ENCODE measurements around the gene TREH.

Gene TREH

GRCh38 chr11:118621784-118622375 is 57.6 kb downstream of the TREH start:
- CTCF ChIA-PET, result interaction anchor here (0.6 to 1.7 kb wide), 2 partner anchors 19 to 27 kb away, joined by 4 to 9 read pairs; no protein-coding TSS in a partner anchor
- DNase-seq (ENCODE audit: low spot score), result no peak
- H3K27ac ChIP-seq, result peak overlapping the region; percentile 99
- TF ChIP-seq, protein P1, sequence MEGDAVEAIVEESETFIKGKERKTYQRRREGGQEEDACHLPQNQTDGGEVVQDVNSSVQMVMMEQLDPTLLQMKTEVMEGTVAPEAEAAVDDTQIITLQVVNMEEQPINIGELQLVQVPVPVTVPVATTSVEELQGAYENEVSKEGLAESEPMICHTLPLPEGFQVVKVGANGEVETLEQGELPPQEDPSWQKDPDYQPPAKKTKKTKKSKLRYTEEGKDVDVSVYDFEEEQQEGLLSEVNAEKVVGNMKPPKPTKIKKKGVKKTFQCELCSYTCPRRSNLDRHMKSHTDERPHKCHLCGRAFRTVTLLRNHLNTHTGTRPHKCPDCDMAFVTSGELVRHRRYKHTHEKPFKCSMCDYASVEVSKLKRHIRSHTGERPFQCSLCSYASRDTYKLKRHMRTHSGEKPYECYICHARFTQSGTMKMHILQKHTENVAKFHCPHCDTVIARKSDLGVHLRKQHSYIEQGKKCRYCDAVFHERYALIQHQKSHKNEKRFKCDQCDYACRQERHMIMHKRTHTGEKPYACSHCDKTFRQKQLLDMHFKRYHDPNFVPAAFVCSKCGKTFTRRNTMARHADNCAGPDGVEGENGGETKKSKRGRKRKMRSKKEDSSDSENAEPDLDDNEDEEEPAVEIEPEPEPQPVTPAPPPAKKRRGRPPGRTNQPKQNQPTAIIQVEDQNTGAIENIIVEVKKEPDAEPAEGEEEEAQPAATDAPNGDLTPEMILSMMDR (conservative IDR thresholded peaks at IDR 0.05; ENCODE audit: low read depth), result no peak
- POLR2A ChIA-PET (ENCODE audit: low non-redundant PET), result interaction anchor here (0.5 to 1.8 kb wide), 3 partner anchors 13 to 73 kb away, joined by 3 to 7 read pairs (median 3); no protein-coding TSS in a partner anchor

- POLR2A ChIA-PET (ENCODE audit: low non-redundant PET), result interaction anchor here (0.5 to 0.6 kb wide), 2 partner anchors 196 to 289 kb away, joined by 3 to 5 read pairs; no protein-coding TSS in a partner anchor
Observed at GRCh38 chr11:118621071-118621783, 58.2 kb downstream of the TREH start.

DNA sequence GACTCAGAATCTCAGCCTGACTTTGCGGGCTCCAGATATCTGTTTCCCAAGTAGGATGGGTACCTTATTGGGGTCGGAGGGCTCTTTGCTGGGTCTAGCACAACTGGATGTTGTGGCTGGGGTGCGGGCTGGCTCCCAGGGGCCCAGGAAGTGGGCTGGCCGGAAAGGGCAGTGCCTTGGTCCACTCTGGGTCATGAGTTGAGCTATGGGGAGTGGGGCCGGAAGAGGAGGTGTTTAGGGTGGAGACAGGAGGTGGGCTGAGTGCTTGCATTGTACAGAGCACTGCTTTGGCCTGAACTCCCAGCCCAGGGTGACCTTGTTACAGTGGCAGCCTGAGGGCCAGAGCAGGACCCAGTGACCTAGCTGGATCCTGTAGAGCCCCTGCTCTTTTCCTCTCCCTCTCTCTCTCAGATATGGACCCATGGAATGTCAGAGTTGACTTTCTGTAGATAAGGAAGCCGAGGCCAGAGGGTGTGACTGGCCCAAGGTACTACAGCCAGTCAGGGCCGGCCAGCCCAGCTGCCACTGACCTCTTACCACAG is 58.9 kb downstream of the TREH start:
- no peak for DNase-seq (ENCODE audit: low spot score)
- TF ChIP-seq, protein P1 (conservative IDR thresholded peaks at IDR 0.05; ENCODE audit: low read depth), result no peak
- CTCF ChIA-PET, result interaction anchor here (1.2 kb wide), 1 partner anchor 69 kb away, joined by 4 read pairs; no protein-coding TSS in a partner anchor
- POLR2A ChIA-PET (ENCODE audit: low non-redundant PET), result interaction anchor here (0.6 to 1.1 kb wide), 2 partner anchors 17 to 290 kb away, joined by 3 read pairs; no protein-coding TSS in a partner anchor
- peak overlapping the region; percentile 99 for H3K27ac ChIP-seq

More at GRCh38 chr11:118621071-118621783, 58.2 kb downstream of the TREH start:
- TF ChIP-seq, protein P1 (conservative IDR thresholded peaks at IDR 0.05; ENCODE audit: low read depth), result no peak
- peak; percentile 82 for DNase-seq (ENCODE audit: low spot score)
- H3K27ac ChIP-seq, result peak overlapping the region; percentile 99
- CTCF ChIA-PET, result interaction anchor here (0.6 to 1.7 kb wide), 5 partner anchors 19 to 1483 kb away, joined by 3 to 9 read pairs (median 4); no protein-coding TSS in a partner anchor

- TF ChIP-seq, protein P1 (conservative IDR thresholded peaks at IDR 0.05; ENCODE audit: low read depth), result no peak
- POLR2A ChIA-PET (ENCODE audit: low non-redundant PET), result interaction anchor here (0.8 to 1.1 kb wide), 2 partner anchors 11 to 16 kb away, joined by 3 to 7 read pairs; no protein-coding TSS in a partner anchor
- peak; percentile 79 for DNase-seq (ENCODE audit: low spot score)
Observed at GRCh38 chr11:118619444-118620197, 59.8 kb downstream of the TREH start.

GRCh38 chr11:118618991-118619375 is 60.5 kb downstream of the TREH start:
- ChIA-PET POLR2A (ENCODE audit: low non-redundant PET) (no interaction called here), CTCF (interaction anchor here (1.0 to 1.3 kb wide), 2 partner anchors 10 to 21 kb away, joined by 3 read pairs; no protein-coding TSS in a partner anchor)
- no peak for DNase-seq (ENCODE audit: low spot score)
- TF ChIP-seq, protein P1 (conservative IDR thresholded peaks at IDR 0.05; ENCODE audit: low read depth), result no peak
- H3K27ac ChIP-seq, result peak overlapping the region; percentile 99

More at GRCh38 chr11:118619444-118620197, 59.8 kb downstream of the TREH start:
- CTCF ChIA-PET, result interaction anchor here (1.0 to 1.3 kb wide), 2 partner anchors 13 to 20 kb away, joined by 3 read pairs; no protein-coding TSS in a partner anchor
- H3K27ac ChIP-seq, result peak overlapping the region; percentile 99

All from RWPE1 (cell line).